Glutamatergic neuron (in vitro differentiated cells): ENCODE data around the gene GUK1. TPM values are rescaled to one million over a fixed set of nuclear protein-coding genes. Genes with fewer than 3 reads are reported as not detected.

Source experiments
- DNase-seq: peaks from one replicate; pipeline ENCODE4 v3.0.0; 2022
- H3K27ac Mint-ChIP-seq: one replicate; pipeline ENCODE4 v1.8.0; 2020; ENCODE audit warnings: mild to moderate bottlenecking, mixed read lengths, inconsistent platforms; ENCODE audit not compliant: unreplicated experiment
- H3K27me3 Mint-ChIP-seq: one replicate; pipeline ENCODE4 v1.8.0; 2020; ENCODE audit warnings: mild to moderate bottlenecking, moderate library complexity, mixed read lengths, inconsistent platforms; ENCODE audit not compliant: unreplicated experiment
- H3K36me3 Mint-ChIP-seq: one replicate; pipeline ENCODE4 v1.8.0; 2020; ENCODE audit warnings: mild to moderate bottlenecking, mixed read lengths, inconsistent platforms; ENCODE audit not compliant: unreplicated experiment
- H3K4me1 Mint-ChIP-seq: one replicate; pipeline ENCODE4 v1.8.0; 2020; ENCODE audit warnings: mild to moderate bottlenecking, low read depth, mixed read lengths, inconsistent platforms; ENCODE audit not compliant: unreplicated experiment
- H3K4me3 Mint-ChIP-seq: one replicate; pipeline ENCODE4 v1.8.0; 2020; ENCODE audit warnings: mild to moderate bottlenecking, mixed read lengths, inconsistent platforms; ENCODE audit not compliant: unreplicated experiment
- H3K9me3 Mint-ChIP-seq: one replicate; pipeline ENCODE4 v1.8.0; 2020; ENCODE audit warnings: mild to moderate bottlenecking, moderate library complexity, mixed read lengths, inconsistent platforms; ENCODE audit not compliant: unreplicated experiment
- CTCF ChIP-seq: fragments of 200-600 bp; sonication (generic); IDR thresholded peaks from one replicate; pipeline ENCODE4 v1.5.0; 2021; ENCODE audit not compliant: partially characterized antibody, unreplicated experiment
- total RNA-seq: library from RNA; stranded (reverse); fragmentation: NEBNext Ultra II Directional; extraction: Animal tissue kit (Norgen Biotek cat#: 25700); gene quantifications from one replicate; pipeline ENCODE4 v1.2.1, GENCODE V29; 2021; ENCODE audit not compliant: unreplicated experiment

Gene GUK1
- total RNA-seq, 1 donor from 2014 or later = 128 TPM

DNA sequence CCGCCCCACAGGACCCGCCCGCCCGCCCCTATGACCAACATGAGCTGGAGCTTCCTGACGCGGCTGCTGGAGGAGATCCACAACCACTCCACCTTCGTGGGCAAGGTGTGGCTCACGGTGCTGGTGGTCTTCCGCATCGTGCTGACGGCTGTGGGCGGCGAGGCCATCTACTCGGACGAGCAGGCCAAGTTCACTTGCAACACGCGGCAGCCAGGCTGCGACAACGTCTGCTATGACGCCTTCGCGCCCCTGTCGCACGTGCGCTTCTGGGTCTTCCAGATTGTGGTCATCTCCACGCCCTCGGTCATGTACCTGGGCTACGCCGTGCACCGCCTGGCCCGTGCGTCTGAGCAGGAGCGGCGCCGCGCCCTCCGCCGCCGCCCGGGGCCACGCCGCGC, 17.6 kb downstream of the GUK1 start:
- Mint-ChIP-seq H3K9me3 (no peaks in the 10 kb centered on the region), H3K27ac (no peak overlapping the region), H3K27me3 (peaks cover under 1% of the 10 kb centered on the region), H3K36me3 (no peaks in the 10 kb centered on the region), H3K4me1 (peaks cover 6% of the 10 kb centered on the region), H3K4me3 (no peak overlapping the region)
- DNase-seq = no peak
- no peak for TF ChIP-seq CTCF

- H3K4me1 Mint-ChIP-seq = peaks cover 6% of the 10 kb centered on the region
- no peak overlapping the region for H3K4me3 Mint-ChIP-seq
- no peak for DNase-seq
- H3K9me3 Mint-ChIP-seq = no peaks in the 10 kb centered on the region
- no peaks in the 10 kb centered on the region for H3K36me3 Mint-ChIP-seq
- H3K27me3 Mint-ChIP-seq = no peaks in the 10 kb centered on the region
- TF ChIP-seq CTCF = no peak
- no peak overlapping the region for H3K27ac Mint-ChIP-seq
Observed at GRCh38 chr1:228158151-228159007, 18.3 kb downstream of the GUK1 start.

DNA sequence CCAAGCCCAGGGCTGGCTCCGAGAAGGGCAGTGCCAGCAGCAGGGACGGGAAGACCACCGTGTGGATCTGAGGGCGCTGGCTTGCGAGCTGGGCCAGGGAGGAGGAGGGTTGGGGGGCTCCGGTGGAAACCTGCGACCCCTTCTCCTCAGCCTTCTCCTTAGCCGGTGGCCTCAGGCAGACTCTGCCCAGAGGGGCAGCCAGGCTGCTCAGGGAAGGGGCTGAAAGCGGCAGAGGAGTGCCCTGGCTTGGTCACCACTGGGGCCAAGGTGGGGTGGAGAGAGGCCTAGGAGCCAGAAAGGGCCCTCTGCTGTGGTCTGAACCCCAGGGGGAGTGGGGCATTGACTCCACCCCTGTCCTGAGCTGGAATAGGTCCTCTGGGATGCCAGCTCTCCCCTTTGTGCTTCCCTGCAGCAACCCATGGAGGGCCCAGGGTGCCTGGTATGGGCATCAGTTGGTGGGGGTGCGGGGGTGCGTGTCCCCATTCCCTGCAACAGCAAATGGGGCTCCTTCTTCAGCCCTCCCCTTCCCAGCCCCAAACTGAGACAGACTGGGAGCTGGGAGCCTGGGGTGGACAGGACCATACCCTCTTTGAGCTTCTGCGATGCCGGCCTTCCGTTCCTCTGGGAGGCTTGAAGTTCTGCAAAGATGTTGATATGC, 19.1 kb downstream of the GUK1 start:
- Mint-ChIP-seq H3K4me1 (peaks cover 6% of the 10 kb centered on the region), H3K27me3 (peaks cover 3% of the 10 kb centered on the region), H3K9me3 (no peaks in the 10 kb centered on the region), H3K36me3 (no peaks in the 10 kb centered on the region), H3K27ac (no peak overlapping the region), H3K4me3 (no peak overlapping the region)
- TF ChIP-seq CTCF = no peak
- no peak for DNase-seq

DNA sequence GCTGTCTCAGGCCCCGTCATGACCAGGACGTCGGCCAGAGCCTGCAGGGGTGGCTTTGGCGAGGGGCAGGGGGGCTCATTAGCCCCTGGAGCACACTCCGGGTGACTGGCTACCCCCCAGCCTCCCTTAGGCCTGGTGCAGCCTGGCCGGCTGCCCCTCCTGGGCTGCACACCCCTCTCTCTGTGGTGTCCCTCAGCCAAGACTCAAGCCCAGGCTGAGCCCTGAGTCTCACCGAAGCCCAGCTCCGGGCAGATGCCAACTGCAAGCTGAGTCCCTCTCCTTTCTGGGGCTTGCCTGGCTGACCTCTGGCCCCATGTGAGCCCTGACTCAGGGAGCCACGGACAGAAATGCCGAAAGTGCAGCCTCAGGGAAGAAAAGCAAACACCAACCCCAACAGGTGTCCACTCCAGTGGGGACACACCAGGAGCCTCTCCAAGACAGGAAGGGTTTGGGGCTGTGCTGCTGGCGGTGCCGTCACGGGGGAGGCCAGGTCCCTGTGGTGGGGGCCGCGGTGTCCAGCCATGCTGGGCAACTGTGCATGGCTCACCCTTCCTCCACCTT, 20.2 kb downstream of the GUK1 start:
- H3K27me3 Mint-ChIP-seq = peaks cover 8% of the 10 kb centered on the region

More for the DNA sequence above, 20.2 kb downstream of the GUK1 start:
- Mint-ChIP-seq H3K9me3 (peaks cover 4% of the 10 kb centered on the region), H3K27ac (no peak overlapping the region), H3K36me3 (no peaks in the 10 kb centered on the region), H3K4me1 (peaks cover 6% of the 10 kb centered on the region), H3K4me3 (no peak overlapping the region)
- no peak for DNase-seq
- TF ChIP-seq CTCF = no peak
